GM21381 (cell line): Measurements from ENCODE around the gene S100P.

Experiments
- ATAC-seq: cut with Tn5 transposase; IDR thresholded peaks from one replicate; pipeline ENCODE4 v1.9.1; 2021; ENCODE audit warnings: mild to moderate bottlenecking, moderate library complexity; ENCODE audit not compliant: unreplicated experiment

S100P gene

GRCh38 chr4:6695660-6696610 is 2.3 kb downstream of the S100P start:
- ATAC-seq = no peak

GRCh38 chr4:6696611-6697010 is 2.9 kb downstream of the S100P start:
- ATAC-seq = no peak

- no peak for ATAC-seq
Observed at GRCh38 chr4:6697131-6697530, 3.5 kb downstream of the S100P start.

- no peak for ATAC-seq
Observed at GRCh38 chr4:6699388-6699787, 5.7 kb downstream of the S100P start.

- ATAC-seq = no peak
Observed at GRCh38 chr4:6699903-6700302, 6.2 kb downstream of the S100P start.

GRCh38 chr4:6701371-6701770 is 7.7 kb downstream of the S100P start:
- no peak for ATAC-seq

- no peak for ATAC-seq
Observed at GRCh38 chr4:6702761-6703160, 9.1 kb downstream of the S100P start.

GRCh38 chr4:6703786-6704185 is 10.1 kb downstream of the S100P start:
- ATAC-seq = no peak

- no peak for ATAC-seq
Observed at GRCh38 chr4:6705646-6706045, 12.0 kb downstream of the S100P start.

- no peak for ATAC-seq
Observed at GRCh38 chr4:6706173-6706572, 12.5 kb downstream of the S100P start.

- ATAC-seq = peak; percentile 65
Observed at GRCh38 chr4:6709230-6710114, 15.8 kb downstream of the S100P start, which contains the start of gene MRFAP1L1. MRFAP1L1 (minus strand) TSS chr4:6709865; CDS start chr4:6709629, 236 bp downstream.

- peak; percentile 12 for ATAC-seq
Observed at GRCh38 chr4:6710282-6710681, 16.6 kb downstream of the S100P start.

- no peak for ATAC-seq
Observed at GRCh38 chr4:6710996-6711395, 17.3 kb downstream of the S100P start.

GRCh38 chr4:6714954-6715353 is 21.3 kb downstream of the S100P start:
- ATAC-seq = no peak

GRCh38 chr4:6715704-6716017 is 22.0 kb downstream of the S100P start:
- ATAC-seq = no peak

GRCh38 chr4:6716018-6716911 is 22.6 kb downstream of the S100P start, which contains the start of gene BLOC1S4:
BLOC1S4 (plus strand) TSS chr4:6716174; CDS start chr4:6716210, 36 bp downstream.
- ATAC-seq = peak; percentile 92

- ATAC-seq = no peak
Observed at GRCh38 chr4:6716958-6717655, 23.4 kb downstream of the S100P start.

GRCh38 chr4:6718932-6719610 is 25.4 kb downstream of the S100P start:
- ATAC-seq = no peak

GRCh38 chr4:6719611-6720179 is 26.0 kb downstream of the S100P start:
- ATAC-seq = no peak
